ENCODE results near the gene ZDHHC5. TPM values are rescaled to one million over a fixed set of nuclear protein-coding genes. Genes with fewer than 3 reads are reported as not detected.

The ZDHHC5 gene
- total and polyA plus RNA-seq, 2 of the 13 experiments (the other 11 are each of a cell fraction or from before 2014, with no cell fraction given): 26.6 to 34.0 TPM

DNA sequence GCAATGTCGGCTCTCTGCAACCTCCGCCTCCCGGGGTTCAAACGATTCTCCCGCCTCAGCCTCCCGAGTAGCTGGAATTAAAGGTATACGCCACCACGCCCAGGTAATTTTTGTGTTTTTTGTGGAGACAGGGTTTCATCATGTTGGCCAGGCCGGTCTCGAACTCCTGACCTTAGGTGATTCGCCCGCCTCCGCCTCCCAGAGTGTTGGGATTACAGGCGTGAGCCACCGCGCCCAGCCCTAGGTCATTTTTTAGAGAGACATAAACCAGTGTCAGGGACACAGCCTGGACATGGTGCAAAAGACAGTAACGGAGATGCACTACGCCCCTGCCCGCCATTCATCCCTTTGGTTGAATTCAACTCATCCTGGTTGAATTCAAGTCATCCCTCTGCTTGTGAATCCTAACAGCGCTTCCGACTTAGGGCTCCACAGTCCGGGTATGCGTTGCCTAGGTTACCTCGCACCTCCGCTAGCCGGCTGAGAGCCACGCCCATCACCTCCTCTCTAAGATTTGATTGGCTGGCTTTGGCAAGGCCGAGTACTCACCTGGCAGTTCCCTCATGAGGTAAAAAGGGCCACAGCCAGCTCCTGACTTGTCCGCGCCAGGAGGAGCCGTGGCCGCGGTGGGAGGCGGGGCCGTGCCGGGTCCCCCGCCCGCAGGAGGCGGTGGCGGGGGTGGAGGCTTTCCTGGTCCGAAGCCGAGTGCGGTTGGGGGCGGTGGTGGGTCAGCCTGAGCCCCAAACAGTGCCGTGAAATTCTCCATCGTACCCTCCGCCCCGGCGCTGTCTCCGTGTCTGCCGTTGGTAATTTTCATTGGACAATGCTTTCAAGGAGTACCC, 43.7 kb downstream of the ZDHHC5 start, which contains the start of gene MED19 (continued):
- TF ChIP-seq POLR2G (IDR thresholded peaks at IDR 0.05; ENCODE audit: low read depth, low read length) (peak; percentile 59; the same call in 1 of the 2 replicates), SSRP1 (CRISPR knock-in tag; IDR thresholded peaks at IDR 0.05) (0 out of 2 replicates have a peak, but pooled peaks have one; percentile 50), RBAK (CRISPR knock-in tag; IDR thresholded peaks at IDR 0.05) (no peak), FOXJ3 (CRISPR knock-in tag; IDR thresholded peaks at IDR 0.05; ENCODE audit: borderline replicate concordance) (no peak), ZNF724P (CRISPR knock-in tag; IDR thresholded peaks at IDR 0.05; ENCODE audit: borderline replicate concordance) (0 out of 2 replicates have a peak, but pooled peaks have one; percentile 37), ZNF616 (CRISPR knock-in tag; IDR thresholded peaks at IDR 0.05; ENCODE audit: low read depth) (peak; percentile 36; the same call in 1 of the 2 replicates), ZIK1 (CRISPR knock-in tag; IDR thresholded peaks at IDR 0.05; ENCODE audit: borderline replicate concordance, low read depth) (no peak), ZEB1 (IDR thresholded peaks at IDR 0.05; ENCODE audit: insufficient replicate concordance, low read depth) (peak; percentile 85), SP4 (CRISPR knock-in tag; IDR thresholded peaks at IDR 0.05) (peak; percentile 29; the same call in 1 of the 2 replicates), ZNF224 (CRISPR knock-in tag; IDR thresholded peaks at IDR 0.05) (no peak), ZKSCAN5 (CRISPR knock-in tag; IDR thresholded peaks at IDR 0.05) (no peak), ZNF331 (CRISPR knock-in tag; IDR thresholded peaks at IDR 0.05) (peak; percentile 15; the same call in 1 of the 2 replicates), IKZF4 (CRISPR knock-in tag; IDR thresholded peaks at IDR 0.05; ENCODE audit: borderline replicate concordance, low read depth, not compliant biosample characterization) (peak; percentile 80), AGO2 (optimal IDR thresholded peaks at IDR 0.05; ENCODE audit: low read depth, low read length) (peak; percentile 52), RFX3 (CRISPR knock-in tag; IDR thresholded peaks at IDR 0.05) (peak; percentile 83), ZNF335 (CRISPR knock-in tag; IDR thresholded peaks at IDR 0.05) (no peak), NFKBIZ (CRISPR knock-in tag; IDR thresholded peaks at IDR 0.05) (no peak), TEAD3 (CRISPR knock-in tag; optimal IDR thresholded peaks at IDR 0.05; ENCODE audit: borderline replicate concordance) (peak; percentile 83), MIER3 (CRISPR knock-in tag; IDR thresholded peaks at IDR 0.05; ENCODE audit: borderline replicate concordance) (no peak), KLF13 (CRISPR knock-in tag; IDR thresholded peaks at IDR 0.05) (no peak), ZBTB21 (CRISPR knock-in tag; IDR thresholded peaks at IDR 0.05) (no peak)
- TF ChIP-seq, protein P1, sequence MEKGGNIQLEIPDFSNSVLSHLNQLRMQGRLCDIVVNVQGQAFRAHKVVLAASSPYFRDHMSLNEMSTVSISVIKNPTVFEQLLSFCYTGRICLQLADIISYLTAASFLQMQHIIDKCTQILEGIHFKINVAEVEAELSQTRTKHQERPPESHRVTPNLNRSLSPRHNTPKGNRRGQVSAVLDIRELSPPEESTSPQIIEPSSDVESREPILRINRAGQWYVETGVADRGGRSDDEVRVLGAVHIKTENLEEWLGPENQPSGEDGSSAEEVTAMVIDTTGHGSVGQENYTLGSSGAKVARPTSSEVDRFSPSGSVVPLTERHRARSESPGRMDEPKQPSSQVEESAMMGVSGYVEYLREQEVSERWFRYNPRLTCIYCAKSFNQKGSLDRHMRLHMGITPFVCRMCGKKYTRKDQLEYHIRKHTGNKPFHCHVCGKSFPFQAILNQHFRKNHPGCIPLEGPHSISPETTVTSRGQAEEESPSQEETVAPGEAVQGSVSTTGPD (CRISPR knock-in tag; IDR thresholded peaks at IDR 0.05): no peak
- TF ChIP-seq, protein P2, sequence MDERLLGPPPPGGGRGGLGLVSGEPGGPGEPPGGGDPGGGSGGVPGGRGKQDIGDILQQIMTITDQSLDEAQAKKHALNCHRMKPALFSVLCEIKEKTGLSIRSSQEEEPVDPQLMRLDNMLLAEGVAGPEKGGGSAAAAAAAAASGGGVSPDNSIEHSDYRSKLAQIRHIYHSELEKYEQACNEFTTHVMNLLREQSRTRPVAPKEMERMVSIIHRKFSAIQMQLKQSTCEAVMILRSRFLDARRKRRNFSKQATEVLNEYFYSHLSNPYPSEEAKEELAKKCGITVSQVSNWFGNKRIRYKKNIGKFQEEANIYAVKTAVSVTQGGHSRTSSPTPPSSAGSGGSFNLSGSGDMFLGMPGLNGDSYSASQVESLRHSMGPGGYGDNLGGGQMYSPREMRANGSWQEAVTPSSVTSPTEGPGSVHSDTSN (CRISPR knock-in tag; IDR thresholded peaks at IDR 0.05): peak; percentile 27; the same call in 1 of the 2 replicates
- TF ChIP-seq, protein P3, sequence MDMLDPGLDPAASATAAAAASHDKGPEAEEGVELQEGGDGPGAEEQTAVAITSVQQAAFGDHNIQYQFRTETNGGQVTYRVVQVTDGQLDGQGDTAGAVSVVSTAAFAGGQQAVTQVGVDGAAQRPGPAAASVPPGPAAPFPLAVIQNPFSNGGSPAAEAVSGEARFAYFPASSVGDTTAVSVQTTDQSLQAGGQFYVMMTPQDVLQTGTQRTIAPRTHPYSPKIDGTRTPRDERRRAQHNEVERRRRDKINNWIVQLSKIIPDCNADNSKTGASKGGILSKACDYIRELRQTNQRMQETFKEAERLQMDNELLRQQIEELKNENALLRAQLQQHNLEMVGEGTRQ (IDR thresholded peaks at IDR 0.05; ENCODE audit: low read depth, low read length): no peak
- TF ChIP-seq, protein P3 (CRISPR knock-in tag; IDR thresholded peaks at IDR 0.05; ENCODE audit: borderline replicate concordance): no peak
